GM19240 (cell line): Measurements from ENCODE around the gene ANKRD13D.

ENCODE experiments used
- DNase-seq: peaks from one replicate; pipeline ENCODE4 v3.0.0; 2011; ENCODE audit warnings: low spot score; ENCODE audit not compliant: insufficient read length

ANKRD13D gene

GRCh38 chr11:67273260-67273990 lies 15.7 kb upstream of the ANKRD13D start:
- no peak for DNase-seq

DNA sequence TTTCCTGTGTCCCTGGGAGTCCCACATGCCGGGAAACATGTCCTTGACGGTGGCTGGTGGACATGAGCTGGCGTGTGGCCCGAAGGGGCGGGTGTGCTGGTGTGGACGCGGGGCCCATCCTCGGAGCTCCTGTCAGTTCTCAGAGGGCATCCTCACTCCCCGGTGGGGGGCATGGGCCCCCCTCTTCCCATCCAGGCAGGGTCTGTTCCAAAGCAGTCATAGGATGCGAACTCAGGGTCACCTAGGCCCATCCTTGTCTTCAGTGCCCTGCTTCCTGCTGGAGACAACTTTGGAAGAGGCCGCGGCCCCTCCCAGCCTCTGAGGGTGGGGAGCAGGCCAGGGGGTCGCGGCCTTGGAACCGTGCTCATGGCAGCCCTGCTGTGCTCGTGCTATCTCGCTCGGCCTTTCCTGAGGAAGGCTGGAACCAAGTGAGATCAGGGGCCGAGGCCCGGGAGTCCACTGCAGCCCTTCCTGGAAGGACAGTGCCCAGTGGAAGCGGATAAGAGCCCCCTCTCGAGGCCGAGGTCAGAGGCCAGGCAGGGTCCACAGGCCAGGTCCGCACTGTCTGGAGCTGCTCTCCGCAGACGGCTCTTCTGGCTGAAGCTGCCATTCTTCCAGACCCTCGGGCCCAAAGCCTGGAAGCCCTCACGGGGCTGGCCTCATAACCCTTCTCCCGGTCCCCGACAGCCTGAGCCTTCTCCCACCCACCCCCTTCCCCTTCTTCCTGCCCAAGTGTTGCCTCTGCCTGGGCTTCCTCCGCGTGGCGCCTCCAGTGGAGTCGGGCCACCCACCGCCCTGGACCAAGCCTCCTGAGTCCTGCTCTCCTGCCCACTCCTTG lies 14.1 kb upstream of the ANKRD13D start:
- DNase-seq = no peak

DNA sequence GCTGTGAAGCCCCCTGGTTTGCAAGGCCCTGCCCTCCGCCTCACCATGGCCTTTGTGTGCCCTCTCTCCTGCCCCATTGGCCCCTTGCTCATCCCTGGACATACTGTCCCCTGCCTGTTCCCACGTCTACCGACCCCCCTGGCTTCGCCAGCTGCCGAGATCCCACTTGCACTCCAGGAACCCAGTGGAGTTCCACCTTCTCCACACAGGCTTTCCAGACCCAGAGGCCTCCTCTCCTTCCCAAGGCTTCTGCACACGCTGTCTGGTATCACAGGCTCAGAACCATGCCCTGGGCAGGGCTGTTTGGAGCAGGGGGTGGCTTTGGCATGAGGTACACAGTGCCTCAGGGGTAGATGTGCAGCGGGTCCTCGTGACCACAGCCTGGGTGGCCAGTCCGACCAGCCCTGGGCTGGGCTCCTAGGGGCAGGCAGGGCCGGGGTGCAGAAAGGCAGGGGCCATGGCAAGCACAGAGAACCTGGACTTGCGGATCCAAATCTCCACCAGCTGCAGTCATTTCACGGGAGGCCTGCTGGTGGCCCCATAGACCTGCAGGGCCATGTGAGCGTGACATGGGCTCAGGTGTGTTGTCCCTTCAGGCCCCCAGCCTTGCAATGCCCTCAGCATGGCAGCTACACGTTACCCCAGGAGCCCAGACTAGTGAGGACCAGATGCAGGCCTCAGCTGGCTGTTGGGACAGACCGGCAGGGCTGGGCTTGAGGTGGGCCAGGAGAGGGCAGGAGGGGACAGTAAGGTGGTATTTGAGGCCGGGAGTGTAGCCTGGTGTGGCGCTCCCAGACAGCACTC lies 13.3 kb upstream of the ANKRD13D start:
- no peak for DNase-seq

- no peak for DNase-seq
These were observed 12.3 kb upstream of the ANKRD13D start for GRCh38 chr11:67276781-67277230.

GRCh38 chr11:67277231-67277961 lies 11.7 kb upstream of the ANKRD13D start:
- peak; percentile 98 for DNase-seq

DNA sequence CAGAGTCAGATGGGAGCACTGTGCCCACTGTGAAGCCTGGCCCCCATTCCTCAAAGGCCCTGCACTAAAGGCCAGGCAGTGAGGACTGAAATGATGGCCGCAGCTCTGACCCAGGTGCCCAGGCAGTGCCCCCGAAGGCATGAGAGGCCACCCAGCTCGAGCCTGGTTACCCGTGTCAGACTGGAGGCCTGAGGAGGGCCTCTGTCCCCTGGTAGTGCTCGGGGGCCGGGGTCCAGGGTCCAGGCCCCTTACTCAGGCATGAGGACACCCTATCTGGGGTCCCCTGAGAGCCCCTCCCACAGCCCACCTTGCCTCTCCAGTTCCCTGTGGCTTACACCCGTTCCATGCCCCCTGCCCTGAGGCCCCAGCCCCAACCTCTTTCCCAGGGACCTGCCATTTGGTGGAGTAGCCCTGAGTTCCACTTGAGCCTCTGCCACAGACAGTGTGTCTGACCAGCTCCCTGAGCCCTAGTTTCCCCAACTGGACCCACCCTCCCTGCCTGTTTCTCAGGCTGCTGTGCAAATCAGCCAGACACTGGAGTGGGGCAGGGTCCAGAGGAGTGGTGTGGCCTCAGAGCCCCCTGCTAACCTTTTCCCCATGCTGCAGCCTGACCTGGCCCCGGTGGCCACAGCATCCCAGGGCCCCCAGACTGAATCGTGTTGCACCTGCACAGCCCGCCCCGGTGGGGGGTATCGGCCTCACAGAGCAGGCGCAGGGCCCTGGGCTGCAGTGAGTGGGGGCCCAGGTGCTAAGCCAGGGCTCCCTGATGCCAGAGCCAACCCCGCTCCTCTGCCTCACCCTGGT lies 10.8 kb upstream of the ANKRD13D start:
- DNase-seq = no peak

DNA sequence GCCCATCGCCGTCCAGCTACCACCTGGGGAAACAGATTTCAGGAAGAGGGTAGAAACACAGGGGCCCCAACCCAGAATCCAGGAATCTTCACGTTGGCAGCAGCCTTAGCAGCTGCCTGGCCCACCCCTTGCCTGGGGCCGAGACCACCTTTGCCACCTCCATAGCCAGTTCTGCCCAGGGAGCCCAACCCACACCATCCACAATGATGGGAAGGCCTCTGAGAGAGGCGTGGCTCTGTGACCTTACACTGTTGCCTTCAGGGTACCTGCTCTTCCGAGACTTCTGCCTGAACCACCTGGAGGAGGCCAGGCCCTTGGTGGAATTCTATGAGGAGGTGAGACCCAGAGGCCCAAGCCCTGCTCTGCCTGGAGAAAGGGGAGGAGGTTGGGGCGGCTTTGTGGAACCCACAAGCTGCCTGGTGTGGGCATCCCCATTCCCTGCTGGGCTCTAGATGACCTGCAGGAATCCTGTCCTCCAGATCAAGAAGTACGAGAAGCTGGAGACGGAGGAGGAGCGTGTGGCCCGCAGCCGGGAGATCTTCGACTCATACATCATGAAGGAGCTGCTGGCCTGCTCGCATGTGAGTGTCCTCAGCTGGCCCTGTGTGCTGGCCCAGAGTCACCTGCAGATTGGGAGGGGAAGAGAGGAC lies 10.0 kb upstream of the ANKRD13D start:
- DNase-seq = no peak

- no peak for DNase-seq
These were observed 9.3 kb upstream of the ANKRD13D start for GRCh38 chr11:67279589-67280340.

DNA sequence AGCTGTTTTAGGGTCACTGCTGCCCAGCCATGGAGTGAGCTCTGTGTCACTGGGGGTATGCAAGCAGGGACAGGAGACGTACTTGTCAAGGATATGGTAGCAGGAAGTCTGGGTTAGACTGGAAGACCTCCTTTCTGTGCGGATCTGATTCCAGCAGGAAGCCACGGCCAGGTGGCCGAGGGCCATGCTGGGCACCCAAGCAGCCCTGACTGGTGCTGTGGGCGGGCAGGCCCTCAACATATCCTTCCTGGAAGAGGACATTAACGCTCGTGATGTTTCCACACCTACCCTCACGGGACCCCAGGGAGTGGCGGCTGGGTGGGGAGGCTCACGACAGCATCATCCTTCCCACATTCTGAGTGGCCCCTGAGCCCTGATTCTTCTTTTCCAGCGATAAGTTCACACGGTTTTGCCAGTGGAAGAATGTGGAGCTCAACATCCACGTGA lies 8.7 kb upstream of the ANKRD13D start:
- no peak for DNase-seq

DNA sequence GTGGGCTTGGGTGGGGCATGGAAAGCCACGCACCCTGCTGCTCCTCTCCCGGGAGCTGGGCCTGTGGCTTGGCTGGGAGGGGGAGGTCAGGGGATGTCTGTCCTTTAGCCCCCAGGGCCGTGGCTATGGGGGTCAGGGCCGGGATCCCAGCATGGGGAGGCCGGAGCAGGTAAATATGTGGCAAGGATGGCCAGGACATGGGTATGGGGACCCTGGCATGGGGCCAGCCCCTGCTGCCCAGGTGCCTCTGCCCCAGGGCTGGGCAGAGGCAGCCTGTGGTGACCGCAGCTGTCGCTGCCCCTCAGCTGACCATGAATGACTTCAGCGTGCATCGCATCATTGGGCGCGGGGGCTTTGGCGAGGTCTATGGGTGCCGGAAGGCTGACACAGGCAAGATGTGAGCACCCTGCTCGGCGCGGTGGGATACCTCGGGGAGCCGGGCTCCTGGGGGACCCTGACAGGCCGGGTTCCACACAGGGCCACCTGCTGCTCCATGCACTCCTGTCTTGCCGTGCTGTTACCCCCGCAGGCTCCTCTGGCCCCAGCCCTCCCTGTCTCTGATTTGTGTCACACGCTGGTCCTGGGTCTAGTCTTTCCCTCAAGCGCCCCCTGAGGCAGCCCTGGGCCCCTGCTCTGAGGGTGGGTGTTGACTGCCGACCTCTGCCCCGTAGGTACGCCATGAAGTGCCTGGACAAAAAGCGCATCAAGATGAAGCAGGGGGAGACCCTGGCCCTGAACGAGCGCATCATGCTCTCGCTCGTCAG lies 8.1 kb upstream of the ANKRD13D start:
- DNase-seq = no peak

DNA sequence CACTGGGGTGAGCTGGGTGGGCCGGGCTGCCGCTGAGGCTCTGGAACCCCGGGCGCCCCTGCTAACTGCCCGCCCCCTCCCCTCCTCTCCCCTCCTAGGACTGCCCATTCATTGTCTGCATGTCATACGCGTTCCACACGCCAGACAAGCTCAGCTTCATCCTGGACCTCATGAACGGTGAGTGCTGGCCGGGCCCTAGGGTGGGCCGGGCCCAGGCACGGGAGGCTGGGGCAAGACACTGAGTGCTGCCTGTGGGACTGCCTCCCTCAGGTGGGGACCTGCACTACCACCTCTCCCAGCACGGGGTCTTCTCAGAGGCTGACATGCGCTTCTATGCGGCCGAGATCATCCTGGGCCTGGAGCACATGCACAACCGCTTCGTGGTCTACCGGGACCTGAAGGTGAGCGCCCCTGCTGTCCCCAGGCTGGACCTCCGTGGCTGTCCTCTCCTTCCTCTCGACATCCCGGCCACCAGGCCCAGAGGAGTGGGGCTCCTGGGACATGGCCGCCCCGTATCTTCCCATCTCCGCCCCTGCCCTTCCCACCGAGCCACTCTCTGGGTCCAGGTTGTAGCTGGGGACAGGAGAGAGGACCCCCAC lies 7.5 kb upstream of the ANKRD13D start:
- DNase-seq = no peak

DNA sequence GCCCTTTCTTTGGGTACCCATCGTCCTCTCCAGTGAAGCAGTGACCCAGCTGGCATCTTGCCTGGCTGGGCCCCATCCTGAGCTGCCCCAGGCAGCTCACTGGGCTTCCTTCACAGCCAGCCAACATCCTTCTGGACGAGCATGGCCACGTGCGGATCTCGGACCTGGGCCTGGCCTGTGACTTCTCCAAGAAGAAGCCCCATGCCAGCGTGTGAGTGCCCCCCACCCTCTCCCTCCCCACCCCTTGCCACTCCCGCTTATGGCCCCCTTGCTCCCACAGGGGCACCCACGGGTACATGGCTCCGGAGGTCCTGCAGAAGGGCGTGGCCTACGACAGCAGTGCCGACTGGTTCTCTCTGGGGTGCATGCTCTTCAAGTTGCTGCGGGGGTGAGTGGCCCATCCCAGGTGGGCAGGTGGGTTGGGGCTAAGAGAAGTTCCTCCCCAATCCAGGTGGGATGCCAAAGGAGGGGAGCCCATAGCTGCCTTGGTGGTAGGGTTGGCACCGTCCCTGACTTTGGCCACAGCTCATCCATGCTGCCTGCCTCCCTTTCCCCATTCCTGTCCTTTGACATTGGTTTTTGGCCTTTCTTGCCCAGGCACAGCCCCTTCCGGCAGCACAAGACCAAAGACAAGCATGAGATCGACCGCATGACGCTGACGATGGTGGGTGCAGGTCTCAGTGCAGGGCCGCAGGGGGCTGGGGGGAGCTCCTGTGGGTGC lies 6.8 kb upstream of the ANKRD13D start:
- no peak for DNase-seq

DNA sequence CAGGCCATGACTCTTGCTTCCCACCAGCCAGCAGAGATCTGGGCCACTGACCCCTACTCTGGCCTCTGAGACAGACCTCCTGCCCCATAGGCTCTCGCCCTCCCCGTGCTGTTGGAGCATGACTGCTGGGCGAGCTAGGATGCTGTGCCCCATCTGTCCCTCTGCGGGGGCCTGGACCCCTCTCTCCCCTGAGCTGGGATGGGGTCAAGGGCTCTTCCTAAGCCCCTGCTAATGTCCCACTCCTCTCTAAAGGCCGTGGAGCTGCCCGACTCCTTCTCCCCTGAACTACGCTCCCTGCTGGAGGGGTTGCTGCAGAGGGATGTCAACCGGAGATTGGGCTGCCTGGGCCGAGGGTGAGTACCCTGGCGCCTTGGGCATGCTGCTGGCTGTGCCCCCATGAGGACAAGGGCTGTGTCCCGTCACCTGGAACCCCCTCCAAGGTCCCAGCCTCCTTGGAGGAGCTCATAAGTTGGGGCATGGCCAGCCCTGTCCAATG lies 6.2 kb upstream of the ANKRD13D start:
- DNase-seq = no peak

GRCh38 chr11:67283481-67283963 lies 5.6 kb upstream of the ANKRD13D start:
- DNase-seq = no peak

- no peak for DNase-seq
These were observed 4.1 kb upstream of the ANKRD13D start for GRCh38 chr11:67284811-67285540.
